Heart left ventricle (tissue), 16 donors: ENCODE data around the gene LUC7L3. TPM values are rescaled to one million over a fixed set of nuclear protein-coding genes. Genes with fewer than 3 reads are reported as not detected.
"Not testable (repeated sequence)": the region's sequence is repeated elsewhere in the genome, so short reads cannot be mapped to it uniquely, and the experiment has no call there.

Source experiments
- ATAC-seq, 4 donors: fragments of 200-7000 bp; cut with Tn5 transposase; one replicate each; pipeline ENCODE4 v1.9.1; 2020 to 2022; ENCODE audit warnings: moderate library complexity in 4 of 4, mild to moderate bottlenecking in 3 of 4, moderate number of reproducible peaks in 1 of 4
- DNase-seq, 5 donors: peaks; one replicate each; pipeline ENCODE4 v3.0.0-alpha.2; 2020
- H3K27ac ChIP-seq, 12 donors: fragments of 200-600 bp; sonication (generic) in 4 of 12; one replicate each; pipeline versions ENCODE4 v1.5.0 to v1.8.0; 2016 to 2022; ENCODE audit warnings: mild to moderate bottlenecking in 2 of 12
- H3K27me3 ChIP-seq, 9 donors: fragments of 200-600 bp; sonication (generic) in 2 of 9; one replicate each; pipeline versions ENCODE4 v1.5.1 to v1.8.0; 2016 to 2022; ENCODE audit warnings: mild to moderate bottlenecking in 3 of 9
- H3K36me3 ChIP-seq, 9 donors: fragments of 200-600 bp; sonication (generic) in 2 of 9; one replicate each; pipeline versions ENCODE4 v1.5.0 to v1.8.0; 2018 to 2022; ENCODE audit warnings: mild to moderate bottlenecking in 2 of 9
- H3K4me1 ChIP-seq, 12 donors: fragments of 200-600 bp; sonication (generic) in 4 of 12; one replicate each; pipeline versions ENCODE4 v1.5.0 to v1.8.0; 2016 to 2022; ENCODE audit warnings: mild to moderate bottlenecking in 3 of 12
- H3K4me3 ChIP-seq, 12 donors: fragments of 200-600 bp; sonication (generic) in 4 of 12; one replicate each; pipeline versions ENCODE4 v1.5.0 to v1.8.0; 2017 to 2022; ENCODE audit warnings: mild to moderate bottlenecking in 9 of 12, moderate library complexity in 4 of 12
- H3K9me3 ChIP-seq, 12 donors: fragments of 200-600 bp; sonication (generic) in 4 of 12; one replicate each; pipeline versions ENCODE4 v1.5.0 to v1.8.0; 2016 to 2022; ENCODE audit warnings: mild to moderate bottlenecking in 1 of 12
- POLR2A ChIP-seq, 2 donors: fragments of 450-650 bp; IDR thresholded peaks; one replicate each; pipeline ENCODE4 v1.6.1; 2017; ENCODE audit warnings: antibody characterized with exemption in 2 of 2, mild to moderate bottlenecking in 2 of 2, moderate library complexity in 2 of 2
- WGBS, 4 donors: extraction: QIAGEN DNeasy Blood & Tissue Kit in 2 of 4; methylation state at CpG; one replicate each; pipeline versions ENCODE4 v1.1.5 to v1.1.7; 2013 to 2018; 5-methylcytosine and 5-hydroxymethylcytosine counted together
- intact Hi-C, 10 donors: fragments of 100-400 bp; cut with DNase I; formaldehyde crosslinking; loops; one replicate each; pipeline versions ENCODE4 v1.11.1 to v1.14.2; 2022
- polyA plus RNA-seq, 2 donors: library from polyadenylated mRNA; stranded (reverse); fragments of 200-250 nt; gene quantifications; one replicate each; pipeline ENCODE4 v1.2.3, GENCODE V29; 2013
- total RNA-seq, 9 donors: library from RNA; depleted of rRNA in 2 of 9; stranded (reverse); fragments of >200 nt in 2 of 9; fragmentation: NEBNext Ultra II Directional in 3 of 9; extraction: Animal tissue kit (Norgen Biotek cat#: 25700) in 3 of 9; gene quantifications; one replicate each; pipeline versions ENCODE4 v1.1.0 to v1.2.4, GENCODE V29; 2016 to 2023
- TF ChIP-seq, protein P1 (sequence below), 12 donors: fragments of 200-600 bp; sonication (generic) in 4 of 12; IDR thresholded peaks; one replicate each; pipeline versions ENCODE4 v1.5.0 to v1.8.0; 2018 to 2022; ENCODE audit warnings: antibody characterized with exemption in 12 of 12, mild to moderate bottlenecking in 5 of 12
- donor health status: ischemic (EF 13 %, LVEDD 7.1; RV severe dilation, severe dysfunction).
- donor health status: healthy with polysubstance abuse.
- donor health status: DM: no; HTN: yes; CAD: no.
- donor health status: DM: no; HTN: no; CAD: no.
- donor health status: ischemic (EF 25% LVEDD 6.9; RV normal size, moderate dysfunction).
- donor health status: ischemic (EF 25% LVEDD 5.7; RV mildly dilated, moderate dysfunction).
- donor health status: healthy.
- donor health status: DM: yes; HTN: yes; CAD: no.
- donor health status: ischemic (EF 35%, LVEDD 5.7; RV mildly dilated, moderate dysfunction).
- donor health status: nonischemic (EF 11% LVEDD 7.7; RV severe dilation, severe dysfunction).
- donor health status: DM: yes; HTN: yes; CAD: no.
- donor health status: PGD.
- donor health status: ischemic (EF 29% LVEDD 5.4; RV normal size, mild dysfunction).
- donor health status: nonischemic (EF 23%, LVEDD 6.1; RV moderate dilation, normal function).

The LUC7L3 gene
- total and polyA plus RNA-seq, 11 donors: 16.5 to 89.0 (median 52.1) TPM

DNA sequence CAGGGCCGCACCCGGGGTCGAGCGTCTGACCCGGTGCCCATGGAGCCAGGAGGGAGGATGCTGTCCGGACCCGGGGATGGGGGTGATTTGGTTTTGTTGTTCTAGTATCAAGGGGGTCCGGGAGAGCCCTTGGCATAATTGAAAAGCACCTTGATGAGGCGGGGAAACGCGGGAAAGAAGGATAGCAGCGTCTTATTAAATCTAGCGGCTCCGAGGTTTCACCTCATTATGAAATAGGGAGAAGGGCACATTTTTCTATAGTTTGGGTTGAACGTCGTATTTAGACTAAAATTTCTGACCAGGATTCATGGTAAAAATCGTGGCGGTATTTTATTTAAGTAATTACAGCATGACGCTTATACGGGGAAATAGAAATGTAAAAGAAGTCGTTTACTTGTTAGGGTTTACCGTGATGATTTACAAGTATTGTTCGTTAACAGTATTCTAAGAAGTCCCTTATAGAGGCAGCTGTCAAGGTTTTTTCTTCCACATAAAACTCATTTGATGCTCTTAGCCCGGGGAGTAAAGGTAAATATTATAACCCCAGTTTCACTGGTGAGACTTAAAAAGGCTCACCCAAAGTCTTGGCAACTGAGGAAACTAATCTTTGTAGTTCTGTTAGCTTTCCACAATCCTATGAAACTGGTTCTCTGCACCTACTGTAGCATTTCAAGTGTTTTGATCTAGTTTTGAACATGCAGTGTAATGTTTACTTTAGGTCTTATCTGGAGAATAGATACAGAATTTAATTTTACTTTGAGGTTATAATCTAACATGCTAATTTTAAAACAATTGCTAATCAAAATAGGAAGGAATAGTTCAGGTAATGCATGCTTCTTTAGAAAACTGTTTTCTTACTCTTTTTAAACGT is 756 bp downstream of the LUC7L3 start:
- Histone ChIP-seq H3K4me1 (peaks cover 8 to 52% (median 41%) of the 10 kb centered on the region in 12 donors), H3K4me3 (peak overlapping the region; percentile 62 to 99 (median 78)), H3K27ac (peak overlapping the region; percentile 90 to 99 (median 96)), H3K36me3 (no peaks in the 10 kb centered on the region), H3K27me3 (no peaks in the 10 kb centered on the region), H3K9me3 (no peaks in the 10 kb centered on the region)
- intact Hi-C loops: no loop called here
- DNase-seq: no peak
- 0% methylated on average over 25 of the region's 25 CpGs for WGBS, 4 donors
- ATAC-seq: no peak
- TF ChIP-seq, protein P1, sequence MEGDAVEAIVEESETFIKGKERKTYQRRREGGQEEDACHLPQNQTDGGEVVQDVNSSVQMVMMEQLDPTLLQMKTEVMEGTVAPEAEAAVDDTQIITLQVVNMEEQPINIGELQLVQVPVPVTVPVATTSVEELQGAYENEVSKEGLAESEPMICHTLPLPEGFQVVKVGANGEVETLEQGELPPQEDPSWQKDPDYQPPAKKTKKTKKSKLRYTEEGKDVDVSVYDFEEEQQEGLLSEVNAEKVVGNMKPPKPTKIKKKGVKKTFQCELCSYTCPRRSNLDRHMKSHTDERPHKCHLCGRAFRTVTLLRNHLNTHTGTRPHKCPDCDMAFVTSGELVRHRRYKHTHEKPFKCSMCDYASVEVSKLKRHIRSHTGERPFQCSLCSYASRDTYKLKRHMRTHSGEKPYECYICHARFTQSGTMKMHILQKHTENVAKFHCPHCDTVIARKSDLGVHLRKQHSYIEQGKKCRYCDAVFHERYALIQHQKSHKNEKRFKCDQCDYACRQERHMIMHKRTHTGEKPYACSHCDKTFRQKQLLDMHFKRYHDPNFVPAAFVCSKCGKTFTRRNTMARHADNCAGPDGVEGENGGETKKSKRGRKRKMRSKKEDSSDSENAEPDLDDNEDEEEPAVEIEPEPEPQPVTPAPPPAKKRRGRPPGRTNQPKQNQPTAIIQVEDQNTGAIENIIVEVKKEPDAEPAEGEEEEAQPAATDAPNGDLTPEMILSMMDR (IDR thresholded peaks at IDR 0.05): no peak
- no peak for TF ChIP-seq POLR2A (IDR thresholded peaks at IDR 0.05)

DNA sequence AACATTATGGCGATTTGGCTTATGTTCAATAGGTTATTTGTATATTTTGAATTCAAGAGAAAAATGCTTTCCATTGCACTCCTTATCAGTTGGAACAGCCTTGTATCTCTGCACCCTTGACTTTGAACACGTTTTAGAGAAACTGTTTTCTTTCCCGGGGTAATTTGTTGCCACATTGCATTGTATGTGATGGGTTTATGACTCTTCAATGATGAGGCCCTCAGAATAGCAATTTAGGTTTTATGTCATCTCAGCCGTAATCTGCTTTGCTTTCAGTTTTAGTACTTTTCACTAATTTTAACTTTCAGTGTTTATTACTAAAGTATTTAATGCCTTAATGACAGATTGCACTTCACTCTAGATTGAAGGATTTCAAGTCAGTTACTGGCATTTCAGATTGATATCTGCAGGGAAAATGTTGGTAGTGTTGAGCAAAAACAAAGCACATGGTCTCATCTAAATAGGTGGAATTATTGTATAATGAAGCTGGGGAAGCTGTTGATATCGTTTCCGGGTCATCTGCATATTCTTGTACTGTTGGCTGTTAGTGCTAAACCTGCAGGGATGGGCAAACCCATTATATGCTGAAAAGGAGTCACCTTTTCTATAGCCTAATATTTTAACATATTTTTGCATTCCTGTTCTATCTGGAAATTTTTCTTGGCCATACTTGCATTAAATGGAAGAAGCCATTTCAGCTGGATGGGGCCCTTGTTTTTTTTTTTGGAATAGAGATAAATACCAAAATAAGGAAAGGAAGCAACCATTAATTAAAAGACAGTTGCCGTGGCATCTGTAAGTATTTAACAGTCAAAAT is 2.0 kb downstream of the LUC7L3 start:
- 5 to 7% (median 6%) methylated on average over 7 of the region's 7 CpGs for WGBS, 4 donors
- Histone ChIP-seq H3K36me3 (no peaks in the 10 kb centered on the region), H3K4me1 (peaks cover 8 to 65% (median 52%) of the 10 kb centered on the region in 12 donors), H3K27me3 (no peaks in the 10 kb centered on the region), H3K9me3 (no peaks in the 10 kb centered on the region), H3K27ac (peak overlapping the region in 6 of 12 donors; percentile 19 to 99 (median 96)), H3K4me3 (peak overlapping the region in 11 of 12 donors; percentile 62 to 99 (median 81))
- DNase-seq: no peak
- TF ChIP-seq POLR2A (IDR thresholded peaks at IDR 0.05): no peak
- TF ChIP-seq, protein P1 (IDR thresholded peaks at IDR 0.05): no peak
- intact Hi-C loops: no loop called here
- ATAC-seq: no peak

DNA sequence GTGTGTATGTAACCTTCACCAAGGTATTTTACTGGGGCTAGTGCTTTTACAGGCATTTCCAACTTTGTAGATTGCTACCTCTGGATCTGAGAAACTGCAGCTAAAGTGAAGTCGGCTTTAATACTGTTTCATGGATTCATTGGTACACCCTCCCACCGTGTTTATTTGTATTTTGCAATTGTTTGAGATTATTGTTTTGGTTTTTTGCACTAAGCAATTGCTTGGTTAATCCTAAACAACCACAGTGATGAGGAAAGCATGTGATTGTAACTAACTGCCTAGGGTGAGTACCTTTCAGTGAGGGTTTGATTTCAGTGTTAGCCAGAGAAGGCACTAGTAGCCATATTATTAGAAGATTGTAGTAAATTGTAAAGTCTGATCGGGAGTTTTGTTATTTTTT is 3.3 kb downstream of the LUC7L3 start:
- TF ChIP-seq POLR2A (IDR thresholded peaks at IDR 0.05): no peak
- TF ChIP-seq, protein P1 (IDR thresholded peaks at IDR 0.05): no peak
- Histone ChIP-seq H3K9me3 (no peaks in the 10 kb centered on the region), H3K4me3 (peak overlapping the region in 2 of 12 donors; percentile 1 to 72), H3K36me3 (no peaks in the 10 kb centered on the region), H3K4me1 (peaks cover 8 to 77% (median 63%) of the 10 kb centered on the region in 12 donors), H3K27ac (no peak overlapping the region), H3K27me3 (no peaks in the 10 kb centered on the region)
- whole genome bisulfite sequencing, 4 donors: 38 to 53% (median 49%) methylated on average over 3 of the region's 3 CpGs
- ATAC-seq: no peak
- intact Hi-C loops: no loop called here
- DNase-seq: no peak

DNA sequence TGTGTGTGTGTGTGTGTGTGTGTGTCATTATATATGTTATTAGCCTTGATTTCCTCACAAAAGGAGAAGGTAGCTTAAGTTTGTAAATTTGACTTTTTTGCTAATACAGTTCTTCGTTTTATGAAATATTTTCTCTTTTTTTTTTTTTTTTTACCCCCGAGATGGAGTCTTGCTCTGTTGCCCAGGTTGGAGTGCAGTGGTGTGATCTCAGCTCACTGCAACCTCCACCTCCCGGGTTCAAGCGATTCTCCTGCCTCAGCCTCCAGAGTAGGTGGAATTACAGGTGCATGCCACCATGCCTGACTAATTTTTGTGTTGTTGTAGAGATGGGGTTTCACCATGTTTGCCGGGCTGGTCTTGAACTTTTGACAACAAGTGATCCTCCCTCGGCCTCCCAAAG is 5.2 kb downstream of the LUC7L3 start:
- ATAC-seq, intact Hi-C loops: not testable (repeated sequence)
- H3K4me1 ChIP-seq: peaks cover 8 to 90% (median 76%) of the 10 kb centered on the region in 12 donors

More for the DNA sequence above, 5.2 kb downstream of the LUC7L3 start:
- H3K4me3 ChIP-seq, H3K27me3 ChIP-seq, H3K9me3 ChIP-seq, DNase-seq, H3K36me3 ChIP-seq, H3K27ac ChIP-seq: not testable (repeated sequence)
- 88 to 97% (median 95%) methylated on average over 6 of the region's 6 CpGs for WGBS, 4 donors
